Heart left ventricle (tissue), 16 donors: ENCODE data around the gene GYPC. TPM values are rescaled to one million over a fixed set of nuclear protein-coding genes. Genes with fewer than 3 reads are reported as not detected.

Experiments
- ATAC-seq, 4 donors: fragments of 200-7000 bp; cut with Tn5 transposase; one replicate each; pipeline ENCODE4 v1.9.1; 2020 to 2022; ENCODE audit warnings: moderate library complexity in 4 of 4, mild to moderate bottlenecking in 3 of 4, moderate number of reproducible peaks in 1 of 4
- DNase-seq, 5 donors: peaks; one replicate each; pipeline ENCODE4 v3.0.0-alpha.2; 2020
- H3K27ac ChIP-seq, 12 donors: fragments of 200-600 bp; sonication (generic) in 4 of 12; one replicate each; pipeline versions ENCODE4 v1.5.0 to v1.8.0; 2016 to 2022; ENCODE audit warnings: mild to moderate bottlenecking in 2 of 12
- H3K27me3 ChIP-seq, 9 donors: fragments of 200-600 bp; sonication (generic) in 2 of 9; one replicate each; pipeline versions ENCODE4 v1.5.1 to v1.8.0; 2016 to 2022; ENCODE audit warnings: mild to moderate bottlenecking in 3 of 9
- H3K36me3 ChIP-seq, 9 donors: fragments of 200-600 bp; sonication (generic) in 2 of 9; one replicate each; pipeline versions ENCODE4 v1.5.0 to v1.8.0; 2018 to 2022; ENCODE audit warnings: mild to moderate bottlenecking in 2 of 9
- H3K4me1 ChIP-seq, 12 donors: fragments of 200-600 bp; sonication (generic) in 4 of 12; one replicate each; pipeline versions ENCODE4 v1.5.0 to v1.8.0; 2016 to 2022; ENCODE audit warnings: mild to moderate bottlenecking in 3 of 12
- H3K4me3 ChIP-seq, 12 donors: fragments of 200-600 bp; sonication (generic) in 4 of 12; one replicate each; pipeline versions ENCODE4 v1.5.0 to v1.8.0; 2017 to 2022; ENCODE audit warnings: mild to moderate bottlenecking in 9 of 12, moderate library complexity in 4 of 12
- H3K9me3 ChIP-seq, 12 donors: fragments of 200-600 bp; sonication (generic) in 4 of 12; one replicate each; pipeline versions ENCODE4 v1.5.0 to v1.8.0; 2016 to 2022; ENCODE audit warnings: mild to moderate bottlenecking in 1 of 12
- CTCF ChIP-seq, 12 donors: fragments of 200-600 bp; sonication (generic) in 4 of 12; IDR thresholded peaks; one replicate each; pipeline versions ENCODE4 v1.5.0 to v1.8.0; 2018 to 2022; ENCODE audit warnings: antibody characterized with exemption in 12 of 12, mild to moderate bottlenecking in 5 of 12
- POLR2A ChIP-seq, 2 donors: fragments of 450-650 bp; IDR thresholded peaks; one replicate each; pipeline ENCODE4 v1.6.1; 2017; ENCODE audit warnings: antibody characterized with exemption in 2 of 2, mild to moderate bottlenecking in 2 of 2, moderate library complexity in 2 of 2
- WGBS, 4 donors: extraction: QIAGEN DNeasy Blood & Tissue Kit in 2 of 4; methylation state at CpG; one replicate each; pipeline versions ENCODE4 v1.1.5 to v1.1.7; 2013 to 2018; 5-methylcytosine and 5-hydroxymethylcytosine counted together
- intact Hi-C, 10 donors: fragments of 100-400 bp; cut with DNase I; formaldehyde crosslinking; loops; one replicate each; pipeline versions ENCODE4 v1.11.1 to v1.14.2; 2022
- polyA plus RNA-seq, 2 donors: library from polyadenylated mRNA; stranded (reverse); fragments of 200-250 nt; gene quantifications; one replicate each; pipeline ENCODE4 v1.2.3, GENCODE V29; 2013
- total RNA-seq, 9 donors: library from RNA; depleted of rRNA in 2 of 9; stranded (reverse); fragments of >200 nt in 2 of 9; fragmentation: NEBNext Ultra II Directional in 3 of 9; extraction: Animal tissue kit (Norgen Biotek cat#: 25700) in 3 of 9; gene quantifications; one replicate each; pipeline versions ENCODE4 v1.1.0 to v1.2.4, GENCODE V29; 2016 to 2023
- donor health status: ischemic (EF 13 %, LVEDD 7.1; RV severe dilation, severe dysfunction).
- donor health status: healthy with polysubstance abuse.
- donor health status: DM: no; HTN: yes; CAD: no.
- donor health status: DM: no; HTN: no; CAD: no.
- donor health status: ischemic (EF 25% LVEDD 6.9; RV normal size, moderate dysfunction).
- donor health status: ischemic (EF 25% LVEDD 5.7; RV mildly dilated, moderate dysfunction).
- donor health status: healthy.
- donor health status: DM: yes; HTN: yes; CAD: no.
- donor health status: ischemic (EF 35%, LVEDD 5.7; RV mildly dilated, moderate dysfunction).
- donor health status: nonischemic (EF 11% LVEDD 7.7; RV severe dilation, severe dysfunction).
- donor health status: DM: yes; HTN: yes; CAD: no.
- donor health status: PGD.
- donor health status: ischemic (EF 29% LVEDD 5.4; RV normal size, mild dysfunction).
- donor health status: nonischemic (EF 23%, LVEDD 6.1; RV moderate dilation, normal function).

The GYPC gene
- total and polyA plus RNA-seq, 11 donors = 108 to 369 (median 131) TPM

- DNase-seq = no peak
- WGBS, 4 donors = 95 to 96% (median 96%) methylated on average over 9 of the region's 9 CpGs
- H3K4me3 ChIP-seq = no peak overlapping the region
- H3K27me3 ChIP-seq = no peaks in the 10 kb centered on the region
- ATAC-seq = no peak
- H3K36me3 ChIP-seq = peaks cover 0 to 45% (median 13%) of the 10 kb centered on the region in 9 donors
- H3K27ac ChIP-seq = no peak overlapping the region
- H3K9me3 ChIP-seq = peaks cover 0 to 17% (median 9%) of the 10 kb centered on the region in 12 donors
- peaks cover 0 to 27% (median 8%) of the 10 kb centered on the region in 12 donors for H3K4me1 ChIP-seq
- intact Hi-C loops = no loop called here
- no peak for TF ChIP-seq POLR2A (IDR thresholded peaks at IDR 0.05)
- TF ChIP-seq CTCF (IDR thresholded peaks at IDR 0.05) = no peak
Observed at GRCh38 chr2:126679094-126679713, 23.2 kb downstream of the GYPC start.

GRCh38 chr2:126681505-126681904, 25.5 kb downstream of the GYPC start:
- no peak for DNase-seq
- peaks cover 0 to 43% (median 17%) of the 10 kb centered on the region in 9 donors for H3K36me3 ChIP-seq
- intact Hi-C loops = no loop called here

GRCh38 chr2:126685629-126686028, 29.7 kb downstream of the GYPC start:
- no peak for TF ChIP-seq CTCF (IDR thresholded peaks at IDR 0.05)
- TF ChIP-seq POLR2A (IDR thresholded peaks at IDR 0.05) = no peak
- Histone ChIP-seq H3K27ac (no peak overlapping the region), H3K27me3 (no peaks in the 10 kb centered on the region), H3K4me3 (no peak overlapping the region), H3K36me3 (peaks cover 0 to 54% (median 12%) of the 10 kb centered on the region in 9 donors), H3K9me3 (peaks cover 0 to 4% (median 0%) of the 10 kb centered on the region in 12 donors), H3K4me1 (peaks cover 0 to 39% (median 15%) of the 10 kb centered on the region in 12 donors)
- intact Hi-C loops = no loop called here
- 89 to 96% (median 92%) methylated on average over 4 of the region's 4 CpGs for WGBS, 4 donors
- ATAC-seq = no peak
- no peak for DNase-seq

More at GRCh38 chr2:126681505-126681904, 25.5 kb downstream of the GYPC start:
- H3K27me3 ChIP-seq = no peaks in the 10 kb centered on the region
- WGBS, 4 donors = 94 to 98% (median 96%) methylated on average over 6 of the region's 6 CpGs
- H3K27ac ChIP-seq = no peak overlapping the region
- H3K9me3 ChIP-seq = peaks cover 0 to under 1% (median 0%) of the 10 kb centered on the region in 12 donors
- no peak overlapping the region for H3K4me3 ChIP-seq
- TF ChIP-seq POLR2A (IDR thresholded peaks at IDR 0.05) (no peak), CTCF (IDR thresholded peaks at IDR 0.05) (no peak)
- ATAC-seq = no peak
- peaks cover 0 to 26% (median 9%) of the 10 kb centered on the region in 12 donors for H3K4me1 ChIP-seq

GRCh38 chr2:126686286-126686685, 30.3 kb downstream of the GYPC start:
- H3K36me3 ChIP-seq = peaks cover 0 to 49% (median 12%) of the 10 kb centered on the region in 9 donors
- peak overlapping the region in 2 of 12 donors; percentile 24 to 68 for H3K27ac ChIP-seq
- no peaks in the 10 kb centered on the region for H3K27me3 ChIP-seq
- DNase-seq = no peak
- ATAC-seq = no peak
- intact Hi-C loops = no loop called here
- peaks cover 0 to 41% (median 15%) of the 10 kb centered on the region in 12 donors for H3K4me1 ChIP-seq
- TF ChIP-seq POLR2A (IDR thresholded peaks at IDR 0.05) (no peak), CTCF (IDR thresholded peaks at IDR 0.05) (no peak)
- 87 to 90% (median 88%) methylated on average over 4 to 5 of the region's 5 CpGs for WGBS, 4 donors
- no peak overlapping the region for H3K4me3 ChIP-seq
- H3K9me3 ChIP-seq = peaks cover 0 to 4% (median 0%) of the 10 kb centered on the region in 12 donors
